Fibroblast of mammary gland (primary cell): ENCODE results near the gene ETNK1.
"Not testable (repeated sequence)": the region's sequence is repeated elsewhere in the genome, so short reads cannot be mapped to it uniquely, and the experiment has no call there.

ENCODE experiments used
- DNase-seq: peaks from one replicate; pipeline ENCODE4 v3.0.0-alpha.2; 2010; ENCODE audit warnings: low read depth
- H3K4me3 ChIP-seq: 2 replicates; pipeline ENCODE4 v1.5.1; 2011; ENCODE audit warnings: low read depth, mild to moderate bottlenecking, low read length, moderate library complexity; ENCODE audit not compliant: control insufficient read depth
- TF ChIP-seq, protein P1 (sequence below): conservative IDR thresholded peaks from 2 replicates; pipeline ENCODE4 v1.5.1; 2011; ENCODE audit warnings: low read depth, low read length, inconsistent platforms; ENCODE audit not compliant: control insufficient read depth, insufficient read depth

Gene ETNK1

DNA sequence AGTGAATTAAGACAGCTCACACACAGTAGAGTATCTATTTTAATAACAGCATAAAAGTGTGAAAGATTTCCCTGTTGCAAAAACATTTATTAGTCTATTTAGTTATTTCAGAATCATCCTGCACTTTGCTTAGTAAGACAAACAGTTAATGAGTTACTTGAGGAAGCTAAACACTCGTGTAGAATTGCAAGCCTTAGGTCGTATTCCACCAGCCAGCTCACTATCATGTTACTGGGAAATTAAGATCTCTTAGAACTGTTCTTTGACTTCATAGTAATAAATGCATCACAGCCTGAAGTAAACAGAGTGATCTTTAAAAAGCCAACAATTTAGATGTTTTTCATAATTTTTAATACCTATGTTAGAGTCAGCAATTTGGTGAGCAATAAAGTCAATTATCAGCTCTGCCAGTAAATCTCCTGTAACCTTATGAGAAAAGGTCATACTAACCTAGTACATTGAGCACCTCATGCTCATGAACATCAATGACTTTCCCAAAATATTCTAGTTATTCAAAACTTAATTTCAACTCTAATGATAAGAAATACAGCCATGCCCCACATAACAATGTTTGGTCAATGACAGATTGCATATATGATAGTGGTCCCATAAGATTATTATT is 26.7 kb upstream of the ETNK1 start:
- TF ChIP-seq, protein P1, sequence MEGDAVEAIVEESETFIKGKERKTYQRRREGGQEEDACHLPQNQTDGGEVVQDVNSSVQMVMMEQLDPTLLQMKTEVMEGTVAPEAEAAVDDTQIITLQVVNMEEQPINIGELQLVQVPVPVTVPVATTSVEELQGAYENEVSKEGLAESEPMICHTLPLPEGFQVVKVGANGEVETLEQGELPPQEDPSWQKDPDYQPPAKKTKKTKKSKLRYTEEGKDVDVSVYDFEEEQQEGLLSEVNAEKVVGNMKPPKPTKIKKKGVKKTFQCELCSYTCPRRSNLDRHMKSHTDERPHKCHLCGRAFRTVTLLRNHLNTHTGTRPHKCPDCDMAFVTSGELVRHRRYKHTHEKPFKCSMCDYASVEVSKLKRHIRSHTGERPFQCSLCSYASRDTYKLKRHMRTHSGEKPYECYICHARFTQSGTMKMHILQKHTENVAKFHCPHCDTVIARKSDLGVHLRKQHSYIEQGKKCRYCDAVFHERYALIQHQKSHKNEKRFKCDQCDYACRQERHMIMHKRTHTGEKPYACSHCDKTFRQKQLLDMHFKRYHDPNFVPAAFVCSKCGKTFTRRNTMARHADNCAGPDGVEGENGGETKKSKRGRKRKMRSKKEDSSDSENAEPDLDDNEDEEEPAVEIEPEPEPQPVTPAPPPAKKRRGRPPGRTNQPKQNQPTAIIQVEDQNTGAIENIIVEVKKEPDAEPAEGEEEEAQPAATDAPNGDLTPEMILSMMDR: no peak
- no peak overlapping the region for H3K4me3 ChIP-seq
- no peak for DNase-seq

DNA sequence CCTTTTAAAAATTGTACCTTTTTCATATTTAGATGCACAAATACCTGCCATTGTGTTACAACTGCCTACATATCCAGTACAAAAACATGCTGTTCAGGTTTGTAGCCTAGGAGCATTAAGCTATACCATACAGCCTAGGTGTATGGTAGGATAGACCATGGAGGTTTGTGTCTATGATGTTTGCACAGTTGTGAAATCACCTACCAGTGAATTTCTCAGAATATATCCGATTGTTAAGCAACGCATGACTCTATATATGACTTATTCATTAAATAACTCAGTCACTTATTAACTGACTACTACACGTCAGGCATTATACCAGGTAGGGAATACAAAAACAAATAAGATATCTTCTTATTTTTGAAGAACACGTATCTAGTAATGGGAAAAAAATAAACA is 26.2 kb upstream of the ETNK1 start:
- TF ChIP-seq, protein P1: no peak
- no peak for DNase-seq
- H3K4me3 ChIP-seq: no peak overlapping the region

DNA sequence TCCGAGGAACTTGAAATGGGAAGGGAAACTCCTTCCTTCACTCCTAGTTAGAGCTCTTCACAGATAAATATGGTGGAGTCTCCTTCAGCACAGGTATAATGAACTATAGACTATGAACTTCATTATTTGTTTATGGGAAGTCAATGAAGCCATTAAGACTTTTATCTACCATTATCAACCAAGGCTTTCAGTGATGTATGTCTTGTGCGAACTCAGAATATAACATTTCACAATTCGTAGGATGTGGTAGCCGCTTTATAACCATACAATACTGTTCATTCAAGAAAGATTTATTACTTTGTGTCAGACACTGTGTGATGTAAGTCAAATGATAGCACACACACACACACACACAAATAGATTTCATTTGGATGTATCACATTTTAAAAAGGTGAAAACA is 24.8 kb upstream of the ETNK1 start:
- H3K4me3 ChIP-seq: no peak overlapping the region
- TF ChIP-seq, protein P1: no peak
- DNase-seq: no peak

DNA sequence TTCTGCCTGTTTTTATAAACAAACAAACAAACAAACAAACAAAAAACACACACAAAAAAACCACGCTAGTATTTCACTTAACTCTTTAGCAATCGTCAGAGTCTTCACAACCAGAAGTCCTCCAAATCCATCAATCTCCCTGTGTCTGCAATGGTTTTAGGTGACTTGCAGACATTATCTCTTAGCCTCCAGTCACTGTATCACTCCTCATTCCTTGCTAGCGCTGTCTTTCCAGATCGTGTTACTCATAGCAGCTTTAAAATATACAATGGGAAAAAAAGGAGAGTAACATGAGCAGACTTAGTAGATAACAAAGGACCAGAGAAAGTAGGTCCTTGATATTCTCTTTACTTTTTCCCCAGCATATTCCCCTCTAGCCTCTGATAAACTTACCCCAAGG is 15.5 kb upstream of the ETNK1 start:
- TF ChIP-seq, protein P1: no peak
- no peak for DNase-seq
- H3K4me3 ChIP-seq: no peak overlapping the region

DNA sequence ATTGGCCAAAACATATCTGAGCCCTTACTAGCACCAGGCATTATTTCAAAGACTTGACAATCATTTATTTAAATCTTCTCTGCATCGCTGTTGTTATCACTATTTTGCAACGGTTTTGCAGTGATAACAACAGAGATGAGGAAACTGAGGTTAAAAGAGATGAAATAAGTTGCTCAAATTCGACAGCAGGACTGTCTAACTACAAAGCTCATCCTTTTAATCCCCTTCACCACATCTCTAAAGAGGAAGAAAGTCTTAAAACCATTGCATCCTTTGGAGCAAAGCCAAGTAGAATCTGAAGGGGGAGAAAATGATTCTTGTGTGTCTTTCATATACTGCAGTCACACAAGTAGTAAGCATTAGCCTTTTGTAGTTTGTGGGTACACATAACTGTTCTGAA is 14.8 kb upstream of the ETNK1 start:
- TF ChIP-seq, protein P1: no peak
- DNase-seq: no peak
- H3K4me3 ChIP-seq: no peak overlapping the region

DNA sequence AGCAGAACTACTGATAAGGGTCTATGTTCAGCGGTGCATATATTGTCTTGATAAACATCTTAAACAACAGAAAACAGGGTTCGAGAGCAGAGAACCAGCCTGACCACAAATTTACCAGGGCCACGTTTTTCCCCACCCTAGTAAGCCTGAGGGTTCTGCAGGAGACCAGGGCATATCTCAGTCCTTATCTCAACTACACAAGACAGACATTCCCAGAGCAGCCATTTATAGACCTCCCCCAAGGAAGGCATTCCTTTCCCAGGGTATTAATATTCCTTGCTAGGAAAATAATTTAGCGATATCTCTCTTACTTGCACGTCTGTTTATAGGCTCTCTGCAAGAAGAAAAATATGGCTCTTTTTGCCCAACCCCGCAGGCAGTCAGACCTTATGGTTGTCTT is 12.1 kb upstream of the ETNK1 start:
- H3K4me3 ChIP-seq, DNase-seq: not testable (repeated sequence)

DNA sequence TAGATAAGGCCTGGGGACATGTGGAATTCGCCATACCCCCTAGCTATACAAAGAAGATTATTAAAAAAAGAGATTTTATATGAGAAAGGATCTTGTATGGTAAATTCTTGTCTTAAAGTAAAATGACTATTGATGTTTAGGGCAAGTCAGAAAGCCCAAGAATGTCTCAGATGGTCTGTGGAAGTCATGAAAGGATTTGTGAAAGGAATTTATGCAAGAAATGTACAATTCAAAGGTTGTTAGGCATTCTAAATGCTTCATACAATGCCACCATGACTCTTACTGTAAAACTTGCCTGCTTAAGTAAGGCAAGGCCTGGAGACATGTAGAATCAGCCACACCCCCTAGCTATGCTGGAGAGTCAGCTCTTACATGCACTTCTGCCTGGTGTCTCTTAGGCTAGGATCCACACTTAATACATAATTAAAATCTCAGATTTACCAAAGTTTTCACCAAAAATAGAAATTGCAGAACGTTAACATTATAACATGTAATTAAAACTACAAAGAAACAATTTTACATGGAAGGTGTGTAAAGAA is 8.9 kb upstream of the ETNK1 start:
- no peak overlapping the region for H3K4me3 ChIP-seq
- TF ChIP-seq, protein P1: no peak
- no peak for DNase-seq
